Muscle layer of colon (tissue), 2 donors: Measurements from ENCODE around the gene APOA1.

Experiments used
- H3K27ac ChIP-seq: one replicate; pipeline ENCODE4 v1.7.0; 2013; ENCODE audit warnings: low read depth, mild to moderate bottlenecking, low read length, moderate library complexity
- H3K27me3 ChIP-seq, 2 donors: one replicate each; pipeline ENCODE4 v1.7.0; 2013; ENCODE audit warnings: low read length in 2 of 2, mild to moderate bottlenecking in 2 of 2; ENCODE audit not compliant: insufficient read depth in 2 of 2, control insufficient read depth in 1 of 2
- H3K36me3 ChIP-seq: one replicate; pipeline ENCODE4 v1.7.0; 2013; ENCODE audit warnings: mild to moderate bottlenecking, low read length; ENCODE audit not compliant: insufficient read depth
- H3K4me1 ChIP-seq: one replicate; pipeline ENCODE4 v1.7.0; 2013; ENCODE audit warnings: mild to moderate bottlenecking, low read length; ENCODE audit not compliant: insufficient read depth
- H3K4me3 ChIP-seq, 2 donors: one replicate each; pipeline ENCODE4 v1.7.0; 2013; ENCODE audit warnings: low read length in 2 of 2, low read depth in 1 of 2, mild to moderate bottlenecking in 1 of 2, moderate library complexity in 1 of 2
- H3K9ac ChIP-seq: one replicate; pipeline ENCODE4 v1.7.0; 2013; ENCODE audit warnings: low read length
- H3K9me3 ChIP-seq: one replicate; pipeline ENCODE4 v1.7.0; 2013; ENCODE audit warnings: mild to moderate bottlenecking, low read length
- donor health status: abdominal sarcoma.
- donor health status: Adenocarcinoma of cecum.

APOA1 gene

DNA sequence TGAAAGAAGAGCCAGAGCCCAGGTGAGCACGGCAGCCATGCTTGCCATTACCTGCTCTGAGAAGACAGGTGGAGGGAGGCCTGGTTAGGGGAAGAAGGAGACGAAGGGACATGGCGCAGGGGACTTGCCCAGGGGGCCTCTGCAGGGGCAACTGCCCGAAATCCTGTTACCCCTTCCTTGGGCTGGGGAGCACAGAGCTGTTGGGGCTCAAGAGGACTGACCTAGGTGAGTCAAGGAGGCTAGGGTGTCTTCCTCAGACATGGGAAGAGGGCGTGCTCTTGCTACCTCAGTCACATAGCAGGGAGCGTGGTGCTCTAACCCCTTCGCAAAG is 45.6 kb downstream of the APOA1 start, which contains the start of gene APOA5:
Gene APOA5 (minus strand): TSS at position 67 of the 331 bp plus-strand sequence. CDS start 19 bp downstream, at position 48.
- no peak within 1 kb of the TSS for H3K9ac ChIP-seq
- H3K4me1 ChIP-seq = peaks cover 14% of the 10 kb centered on the region
- no peaks in the 10 kb centered on the region for H3K27me3 ChIP-seq
- no peaks in the 10 kb centered on the region for H3K9me3 ChIP-seq
- H3K27ac ChIP-seq = no peak within 1 kb of the TSS
- no peaks in the 10 kb centered on the region for H3K36me3 ChIP-seq
- H3K4me3 ChIP-seq = peak within 1 kb of the TSS in 1 of 2 donors; percentile 22

DNA sequence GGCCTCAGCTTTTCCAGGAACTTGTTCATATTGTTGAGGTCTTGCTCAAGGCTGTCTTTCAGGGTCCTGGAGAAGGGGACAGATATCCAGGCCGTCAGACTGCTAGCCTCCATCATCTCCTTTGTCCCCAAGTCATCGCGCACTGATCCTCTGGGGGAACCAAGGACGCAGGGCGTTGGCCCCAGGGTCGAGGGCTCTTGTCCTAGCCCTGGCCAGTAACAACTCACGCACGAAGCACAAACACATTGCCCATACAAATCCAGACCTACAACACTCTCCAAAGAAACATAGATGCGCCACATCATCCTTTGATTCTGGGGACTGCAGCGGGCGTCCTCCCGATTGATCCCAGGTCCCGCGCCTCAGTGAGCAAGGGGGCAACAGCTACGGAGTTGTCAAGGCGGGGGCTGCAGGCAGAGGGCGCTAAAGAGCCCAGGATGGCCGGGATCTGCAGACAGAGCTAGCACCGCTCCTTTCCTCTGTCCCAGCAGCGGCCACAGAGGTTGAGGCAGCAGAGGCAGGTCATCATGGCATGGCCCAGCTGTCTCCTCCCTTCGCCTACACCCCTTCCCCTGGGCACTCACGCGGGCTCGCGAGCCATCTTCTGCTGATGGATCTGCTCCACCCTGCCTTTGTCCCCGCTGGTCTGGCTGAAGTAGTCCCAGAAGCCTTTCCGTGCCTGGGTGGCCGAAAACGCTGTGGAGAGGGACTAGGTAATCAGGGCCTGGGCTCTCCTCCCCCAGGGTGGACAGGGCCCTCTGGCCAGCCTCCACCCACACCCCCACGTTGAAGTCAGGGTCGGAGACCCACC is 46.2 kb downstream of the APOA1 start:
- H3K4me1 ChIP-seq = peaks cover 19% of the 10 kb centered on the region
- no peak overlapping the region for H3K27ac ChIP-seq
- H3K9ac ChIP-seq = no peak overlapping the region
- peak overlapping the region in 1 of 2 donors; percentile 22 for H3K4me3 ChIP-seq
- no peaks in the 10 kb centered on the region for H3K9me3 ChIP-seq
- peaks cover 3% of the 10 kb centered on the region for H3K36me3 ChIP-seq
- H3K27me3 ChIP-seq = no peaks in the 10 kb centered on the region

DNA sequence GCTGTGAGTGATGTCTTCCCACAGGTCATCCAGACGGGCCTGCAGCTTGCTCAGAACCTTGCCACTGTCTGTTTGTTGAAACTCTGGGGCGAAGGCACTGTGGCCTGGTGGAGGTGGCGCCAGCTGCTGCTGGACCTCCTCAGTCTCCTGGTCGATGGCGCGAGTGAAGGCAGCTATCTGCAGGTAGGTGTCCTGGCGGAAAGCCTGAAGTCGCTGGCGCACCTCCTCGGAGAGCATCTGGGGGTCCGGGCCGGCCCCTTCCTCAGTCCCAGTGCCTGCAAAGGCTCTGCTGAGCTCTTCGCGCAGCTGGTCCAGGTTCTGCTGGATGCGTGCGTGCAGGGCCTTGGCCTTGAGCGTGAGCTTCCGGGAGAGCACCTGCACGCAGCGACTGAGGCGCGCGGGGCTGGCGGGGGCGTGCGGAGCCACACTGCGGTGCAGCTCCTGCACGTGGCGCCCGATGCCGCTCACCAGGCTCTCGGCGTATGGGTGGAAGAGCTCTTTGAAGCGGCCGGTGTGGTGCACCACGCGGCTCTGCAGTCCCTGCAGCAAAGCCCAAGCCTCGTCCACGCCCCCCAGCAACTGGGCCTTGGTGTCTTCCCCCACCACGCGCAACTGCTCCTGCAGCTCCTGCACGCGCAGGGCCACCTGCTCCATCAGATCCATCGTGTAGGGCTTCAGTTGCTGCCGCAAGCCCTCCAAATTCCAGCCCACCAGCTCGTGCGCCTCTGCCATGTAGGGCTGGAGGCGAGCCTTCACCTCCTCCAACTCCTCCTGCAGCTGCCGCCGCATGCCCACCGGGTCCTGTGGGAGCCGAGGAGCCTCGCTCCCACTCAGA is 47.0 kb downstream of the APOA1 start:
- no peaks in the 10 kb centered on the region for H3K9me3 ChIP-seq
- no peak overlapping the region for H3K9ac ChIP-seq
- H3K27ac ChIP-seq = no peak overlapping the region
- peaks cover 20% of the 10 kb centered on the region for H3K4me1 ChIP-seq
- H3K36me3 ChIP-seq = peaks cover 11% of the 10 kb centered on the region
- no peaks in the 10 kb centered on the region for H3K27me3 ChIP-seq
- no peak overlapping the region for H3K4me3 ChIP-seq

DNA sequence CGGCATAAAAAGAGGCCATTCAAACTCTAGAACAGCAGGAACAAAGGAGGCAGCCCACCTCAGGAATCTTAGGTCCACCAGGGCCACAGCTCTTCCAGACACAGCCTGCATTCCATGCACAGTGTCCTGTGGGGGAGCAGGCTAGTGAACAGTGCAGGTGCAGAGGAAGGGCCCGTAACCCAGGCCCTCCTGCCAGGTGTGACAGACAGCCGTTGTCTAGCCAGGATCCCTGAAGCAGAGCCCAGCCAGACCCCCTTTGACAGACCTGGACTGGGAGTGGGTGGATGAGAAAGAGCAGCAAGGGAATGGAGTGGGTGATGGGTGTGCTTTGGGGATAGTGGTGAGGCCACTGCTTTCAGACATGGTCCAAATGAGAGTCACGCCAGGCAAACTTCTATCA is 48.4 kb downstream of the APOA1 start:
- H3K27ac ChIP-seq = no peak overlapping the region
- H3K27me3 ChIP-seq = no peaks in the 10 kb centered on the region
- no peak overlapping the region for H3K9ac ChIP-seq
- H3K9me3 ChIP-seq = no peaks in the 10 kb centered on the region
- H3K36me3 ChIP-seq = peaks cover 25% of the 10 kb centered on the region
- no peak overlapping the region for H3K4me3 ChIP-seq
- peaks cover 20% of the 10 kb centered on the region for H3K4me1 ChIP-seq

DNA sequence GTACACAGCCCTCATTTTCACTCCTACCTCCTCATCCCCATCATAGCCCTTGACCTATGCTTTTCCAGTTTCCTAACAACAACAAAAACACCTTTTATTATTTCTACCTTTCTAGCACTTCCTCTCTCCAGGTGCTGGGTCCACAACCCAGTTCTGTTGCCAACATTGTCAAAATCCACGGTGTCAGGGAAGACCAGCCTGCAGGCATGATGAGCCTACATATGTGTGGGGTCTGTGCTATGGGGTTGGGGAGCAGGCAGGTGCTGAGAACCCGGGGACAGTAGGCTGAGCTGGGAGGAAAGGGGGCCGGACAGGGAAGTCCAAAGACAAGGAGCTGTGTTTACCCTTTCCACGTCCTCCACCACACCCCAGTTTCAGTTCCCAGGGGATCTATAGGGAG is 48.9 kb downstream of the APOA1 start:
- H3K27ac ChIP-seq = peak overlapping the region; percentile 78

DNA sequence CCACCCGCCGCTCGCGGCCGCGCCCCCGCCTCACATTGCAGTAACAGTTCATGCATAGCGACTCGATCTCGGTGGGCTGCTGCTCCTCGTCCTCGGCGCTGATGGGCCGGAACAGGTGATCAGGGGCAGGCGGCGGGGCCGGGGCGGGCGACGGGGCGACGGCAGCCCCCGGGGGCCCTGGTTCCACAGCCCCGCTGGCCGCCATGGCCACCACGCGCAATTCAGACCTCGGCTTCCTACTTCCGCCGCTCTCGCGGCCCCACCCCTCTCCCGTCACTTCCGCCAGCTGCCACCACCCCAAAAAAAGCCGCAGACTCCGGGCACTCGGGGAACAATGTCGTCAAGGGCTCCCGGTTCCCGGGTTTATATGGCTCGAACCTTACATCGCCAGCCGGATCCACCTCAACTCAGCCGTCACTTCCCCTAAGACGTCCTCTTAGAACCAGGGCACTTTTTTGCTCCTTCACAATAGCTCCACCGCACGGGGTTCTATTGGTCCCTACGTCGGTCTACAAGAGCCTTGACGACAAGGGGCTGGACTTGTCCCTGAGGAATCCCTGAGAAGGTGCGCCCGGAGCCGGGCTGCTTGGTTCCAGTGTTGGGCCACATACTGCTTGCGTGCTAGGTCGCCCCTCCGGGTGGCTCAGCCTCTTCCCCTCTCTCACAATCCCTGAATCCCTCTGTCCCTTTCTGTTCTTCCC is 49.5 kb downstream of the APOA1 start, which contains the start of gene ZPR1:
Gene ZPR1 (minus strand): TSS at position 238 of the 701 bp plus-strand sequence. CDS start 33 bp downstream, at position 205.
- H3K9me3 ChIP-seq = no peaks in the 10 kb centered on the region
- H3K4me1 ChIP-seq = peaks cover 20% of the 10 kb centered on the region
- peak within 1 kb of the TSS; percentile 34 for H3K9ac ChIP-seq
- peak within 1 kb of the TSS; percentile 78 for H3K27ac ChIP-seq
- H3K36me3 ChIP-seq = peaks cover 35% of the 10 kb centered on the region
- peak within 1 kb of the TSS; percentile 73 to 82 for H3K4me3 ChIP-seq
- H3K27me3 ChIP-seq = no peaks in the 10 kb centered on the region

More for the DNA sequence above, 48.9 kb downstream of the APOA1 start:
- Histone ChIP-seq H3K9ac (peak overlapping the region; percentile 34), H3K4me3 (peak overlapping the region; percentile 73 to 82), H3K4me1 (peaks cover 20% of the 10 kb centered on the region), H3K9me3 (no peaks in the 10 kb centered on the region), H3K27me3 (no peaks in the 10 kb centered on the region), H3K36me3 (peaks cover 29% of the 10 kb centered on the region)

DNA sequence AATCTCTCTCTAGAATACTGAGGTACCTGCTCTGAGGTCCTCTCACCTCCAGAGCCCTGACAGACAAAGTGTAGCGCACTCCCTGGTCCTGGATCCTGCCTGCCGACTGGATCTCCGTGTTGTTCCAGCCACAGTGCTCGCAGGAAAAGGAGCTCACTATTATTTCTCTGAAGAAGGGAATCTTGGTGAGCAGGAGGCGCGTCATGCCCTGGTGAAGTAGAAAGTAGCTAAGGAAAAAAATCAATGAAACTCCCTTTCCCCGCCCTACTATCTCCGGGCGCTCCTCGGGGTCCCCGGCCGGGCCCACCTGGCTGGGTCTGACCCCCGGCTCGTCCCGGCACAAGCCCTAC is 50.0 kb downstream of the APOA1 start:
- Histone ChIP-seq H3K27me3 (no peaks in the 10 kb centered on the region), H3K27ac (peak overlapping the region; percentile 78)

DNA sequence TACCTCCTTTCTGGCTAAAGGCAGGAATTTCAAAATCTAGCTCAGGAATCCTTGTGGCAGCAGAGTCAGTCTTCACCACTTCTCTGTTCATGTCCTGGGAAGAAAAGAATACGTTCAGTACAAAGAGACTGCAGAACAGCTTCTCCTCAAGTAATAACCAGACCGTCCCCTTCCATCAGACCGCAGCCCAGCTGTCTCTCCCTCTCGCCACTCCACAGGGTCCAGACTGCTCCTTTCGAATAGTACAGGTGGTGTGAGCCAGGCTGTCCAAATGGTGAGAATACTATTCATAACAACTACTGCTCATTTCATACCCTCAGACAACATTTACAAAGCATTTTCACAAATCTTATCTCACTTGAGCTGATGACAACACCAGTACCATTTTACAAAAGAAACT is 50.5 kb downstream of the APOA1 start:
- peaks cover 43% of the 10 kb centered on the region for H3K36me3 ChIP-seq
- no peaks in the 10 kb centered on the region for H3K27me3 ChIP-seq
- no peaks in the 10 kb centered on the region for H3K9me3 ChIP-seq
- peak overlapping the region; percentile 73 to 82 for H3K4me3 ChIP-seq
- peaks cover 20% of the 10 kb centered on the region for H3K4me1 ChIP-seq
- peak overlapping the region; percentile 34 for H3K9ac ChIP-seq
- H3K27ac ChIP-seq = peak overlapping the region; percentile 78

More for the DNA sequence above, 50.0 kb downstream of the APOA1 start:
- peaks cover 20% of the 10 kb centered on the region for H3K4me1 ChIP-seq
- H3K9ac ChIP-seq = peak overlapping the region; percentile 34
- H3K9me3 ChIP-seq = no peaks in the 10 kb centered on the region
- H3K4me3 ChIP-seq = peak overlapping the region; percentile 73 to 82
- H3K36me3 ChIP-seq = peaks cover 40% of the 10 kb centered on the region

DNA sequence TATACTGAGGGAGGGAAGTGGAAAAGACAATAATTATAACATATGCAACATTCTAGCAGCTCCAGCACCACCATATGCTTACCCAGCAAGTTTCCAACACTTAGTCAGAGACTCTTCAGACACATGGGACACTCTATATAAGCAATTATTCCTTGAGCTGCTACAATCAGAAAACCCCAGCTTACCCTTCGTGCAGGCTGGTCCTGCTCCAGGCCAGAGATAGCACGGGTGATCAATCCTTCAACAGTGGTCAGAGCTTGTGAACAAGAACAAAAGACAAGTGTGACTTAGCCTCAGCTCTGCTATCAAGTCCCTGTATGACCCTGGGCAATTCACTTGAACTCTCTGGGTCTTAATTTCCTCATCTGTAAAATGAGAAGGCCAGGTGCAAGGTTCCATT is 51.1 kb downstream of the APOA1 start:
- peaks cover 45% of the 10 kb centered on the region for H3K36me3 ChIP-seq
- H3K9ac ChIP-seq = no peak overlapping the region
- H3K27ac ChIP-seq = no peak overlapping the region
- no peaks in the 10 kb centered on the region for H3K27me3 ChIP-seq
- no peak overlapping the region for H3K4me3 ChIP-seq
- H3K4me1 ChIP-seq = peaks cover 20% of the 10 kb centered on the region
- no peaks in the 10 kb centered on the region for H3K9me3 ChIP-seq
